Kidney (tissue), 14 donors: Measurements from ENCODE around the gene GRM2. TPM values are rescaled to one million over a fixed set of nuclear protein-coding genes. Genes with fewer than 3 reads are reported as not detected.
"Not testable (repeated sequence)": the region's sequence is repeated elsewhere in the genome, so short reads cannot be mapped to it uniquely, and the experiment has no call there.

Experiments
- DNase-seq, 5 donors: peaks; one replicate each; pipeline ENCODE4 v3.0.0-alpha.2; 2013 to 2020
- FAIRE-seq: peaks from 2 replicates; lab custom pipeline; 2012; peaks lifted over from hg19 to GRCh38; lab: Jason Lieb, UNC
- H3K27ac ChIP-seq, 2 donors: one replicate each; pipeline ENCODE4 v1.7.0; 2013; ENCODE audit warnings: low read depth in 2 of 2, low read length in 2 of 2, inconsistent platforms in 1 of 2
- H3K27me3 ChIP-seq: one replicate; pipeline ENCODE4 v1.7.1; 2013; ENCODE audit warnings: low read length, inconsistent platforms; ENCODE audit not compliant: control insufficient read depth, insufficient read depth
- H3K36me3 ChIP-seq, 3 donors: one replicate each; pipeline versions ENCODE4 v1.7.0 to v1.7.1; 2013; ENCODE audit warnings: low read length in 3 of 3, control low read depth in 1 of 3, inconsistent platforms in 1 of 3; ENCODE audit not compliant: insufficient read depth in 3 of 3, control insufficient read depth in 2 of 3
- H3K4me1 ChIP-seq, 3 donors: one replicate each; pipeline versions ENCODE4 v1.7.0 to v1.7.1; 2013; ENCODE audit warnings: low read length in 3 of 3, inconsistent platforms in 1 of 3, low read depth in 1 of 3; ENCODE audit not compliant: control insufficient read depth in 2 of 3, insufficient read depth in 2 of 3
- H3K4me3 ChIP-seq, 3 donors: one replicate each; pipeline versions ENCODE4 v1.7.0 to v1.8.1; 2013; ENCODE audit warnings: low read length in 3 of 3, control low read depth in 1 of 3, inconsistent platforms in 1 of 3
- H3K9ac ChIP-seq, 3 donors: one replicate each; pipeline versions ENCODE4 v1.7.0 to v1.7.1; 2013; ENCODE audit warnings: low read length in 3 of 3, control low read depth in 1 of 3, inconsistent platforms in 1 of 3
- H3K9me3 ChIP-seq, 3 donors: one replicate each; pipeline versions ENCODE4 v1.7.0 to v1.7.1; 2013; ENCODE audit warnings: low read length in 3 of 3, control low read depth in 1 of 3, inconsistent platforms in 1 of 3; ENCODE audit not compliant: control insufficient read depth in 2 of 3, insufficient read depth in 1 of 3
- CTCF ChIP-seq: IDR thresholded peaks from 3 replicates; pipeline ENCODE4 v1.5.1; 2012; ENCODE audit warnings: mild to moderate bottlenecking, moderate library complexity, borderline replicate concordance; ENCODE audit not compliant: insufficient read depth; ENCODE audit errors: extremely low read depth
- intact Hi-C: fragments of 100-400 bp; cut with DNase I; formaldehyde crosslinking; loops from one replicate; pipeline ENCODE4 v1.11.1; 2022
- polyA plus RNA-seq: library from polyadenylated mRNA; stranded (reverse); fragments of 350-450 nt; fragmentation: Illumina TruSeq; extraction: RNeasy Lipid Tissue Mini Kit (QIAGEN cat#74804); gene quantifications from one replicate; pipeline ENCODE4 v1.2.3, GENCODE V29; 2014; ENCODE audit warnings: low read depth, low replicate concordance; ENCODE audit not compliant: insufficient read depth
- total RNA-seq: library from RNA; stranded (reverse); fragmentation: NEBNext Ultra II Directional; extraction: Animal tissue kit (Norgen Biotek cat#: 25700); gene quantifications from one replicate; pipeline ENCODE4 v1.2.1, GENCODE V29; 2021
- donor health status: control.
- donor health status: control.
- donor health status: control.
- donor health status: control.
- donor health status: control.
- donor health status: DM: yes; HTN: yes; CAD: no.
- donor health status: Normal renal cell carcinoma (clear cell type).

GRM2 gene
- total and polyA plus RNA-seq, 2 donors from 2014 or later, result 0.57 TPM; not detected in 1

- Histone ChIP-seq H3K4me1 (no peaks in the 10 kb centered on the region), H3K4me3 (no peak overlapping the region), H3K9me3 (no peaks in the 10 kb centered on the region), H3K36me3 (no peaks in the 10 kb centered on the region), H3K27ac (no peak overlapping the region), H3K27me3 (no peaks in the 10 kb centered on the region), H3K9ac (no peak overlapping the region)
- DNase-seq (no peak), FAIRE-seq (no peak)
- no peak for TF ChIP-seq CTCF
- intact Hi-C loops, result no loop called here
Observed at GRCh38 chr3:51747840-51748239, 41.0 kb downstream of the GRM2 start.

- H3K27me3 ChIP-seq, result no peaks in the 10 kb centered on the region
- H3K27ac ChIP-seq, result no peak overlapping the region
- no peak for TF ChIP-seq CTCF
- H3K4me3 ChIP-seq, result no peak overlapping the region
- DNase-seq (no peak), FAIRE-seq (no peak)
- intact Hi-C loops, result no loop called here
- no peaks in the 10 kb centered on the region for H3K36me3 ChIP-seq
- H3K9me3 ChIP-seq, result no peaks in the 10 kb centered on the region
- H3K4me1 ChIP-seq, result no peaks in the 10 kb centered on the region
- no peak overlapping the region for H3K9ac ChIP-seq
Observed at GRCh38 chr3:51748327-51748726, 41.5 kb downstream of the GRM2 start.

- no peak for DNase-seq
- no peak for FAIRE-seq
- Histone ChIP-seq H3K4me3 (no peak overlapping the region), H3K36me3 (no peaks in the 10 kb centered on the region), H3K9me3 (peaks cover 0 to 4% (median 0%) of the 10 kb centered on the region in 3 donors), H3K27me3 (no peaks in the 10 kb centered on the region), H3K27ac (no peak overlapping the region), H3K9ac (no peak overlapping the region), H3K4me1 (peaks cover 0 to 5% (median 0%) of the 10 kb centered on the region in 3 donors)
- intact Hi-C loops, result no loop called here
- TF ChIP-seq CTCF, result no peak
Observed at GRCh38 chr3:51750878-51751277, 44.0 kb downstream of the GRM2 start.

- intact Hi-C loops, result no loop called here
- no peak overlapping the region for H3K4me3 ChIP-seq
- FAIRE-seq (no peak), DNase-seq (no peak)
- H3K9ac ChIP-seq, result no peak overlapping the region
- H3K27ac ChIP-seq, result no peak overlapping the region
- H3K9me3 ChIP-seq, result peaks cover 0 to 4% (median 0%) of the 10 kb centered on the region in 3 donors
- peaks cover 0 to 5% (median 0%) of the 10 kb centered on the region in 3 donors for H3K4me1 ChIP-seq
- no peaks in the 10 kb centered on the region for H3K27me3 ChIP-seq
- TF ChIP-seq CTCF, result no peak
- H3K36me3 ChIP-seq, result no peaks in the 10 kb centered on the region
Observed at GRCh38 chr3:51751287-51751686, 44.4 kb downstream of the GRM2 start.

GRCh38 chr3:51753763-51754750 is 47.2 kb downstream of the GRM2 start:
- H3K4me1 ChIP-seq, intact Hi-C loops, H3K36me3 ChIP-seq, H3K9me3 ChIP-seq, FAIRE-seq, H3K27me3 ChIP-seq, DNase-seq: not testable (repeated sequence)
- peak overlapping the region in 2 of 3 donors; percentile 23 to 48 for H3K4me3 ChIP-seq
- peak overlapping the region in 1 of 2 donors; percentile 48 for H3K27ac ChIP-seq
- peak overlapping the region in 1 of 3 donors; percentile 0 for H3K9ac ChIP-seq
